Gastrocnemius medialis (tissue), 4 donors: ENCODE results near the gene TAOK1.

Source experiments
- POLR2A ChIP-seq, 2 donors: fragments of 450-650 bp; IDR thresholded peaks; one replicate each; pipeline ENCODE4 v1.6.1; 2017; ENCODE audit warnings: antibody characterized with exemption in 2 of 2, mild to moderate bottlenecking in 2 of 2, moderate library complexity in 2 of 2
- TF ChIP-seq, protein P1 (sequence below), 5 experiments: fragments of 450-650 bp in 3 of 5; fragments of 200-600 bp in 2 of 5; sonication (generic) in 2 of 5; IDR thresholded peaks in 4 of 5; conservative IDR thresholded peaks in 1 of 5; 1 replicate in 4 of 5; 2 replicates in 1 of 5; pipeline ENCODE4 v1.5.1; 2016 to 2019; ENCODE audit warnings: antibody characterized with exemption in 5 of 5, mild to moderate bottlenecking in 3 of 5, moderate library complexity in 3 of 5

DNA sequence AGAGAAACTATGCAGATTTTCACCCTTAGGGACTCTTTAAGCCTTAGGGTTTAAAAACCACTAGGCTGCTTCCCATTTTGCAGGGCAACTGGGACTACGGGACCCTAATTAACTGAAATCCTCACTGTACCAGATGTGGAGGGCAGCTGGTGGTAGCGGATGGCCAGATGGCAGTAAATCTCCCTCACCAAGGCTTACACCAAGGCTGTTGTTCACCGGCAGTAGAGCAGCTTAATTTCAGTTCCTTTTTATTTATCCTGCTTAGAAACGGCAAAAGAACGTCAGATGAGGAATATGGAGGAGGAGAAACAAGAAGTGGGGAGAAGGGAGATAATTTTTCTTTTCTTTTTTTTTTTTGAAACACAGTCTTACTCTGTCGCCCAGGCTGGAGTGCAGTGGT is 170.2 kb downstream of the TAOK1 start:
- TF ChIP-seq, protein P1, sequence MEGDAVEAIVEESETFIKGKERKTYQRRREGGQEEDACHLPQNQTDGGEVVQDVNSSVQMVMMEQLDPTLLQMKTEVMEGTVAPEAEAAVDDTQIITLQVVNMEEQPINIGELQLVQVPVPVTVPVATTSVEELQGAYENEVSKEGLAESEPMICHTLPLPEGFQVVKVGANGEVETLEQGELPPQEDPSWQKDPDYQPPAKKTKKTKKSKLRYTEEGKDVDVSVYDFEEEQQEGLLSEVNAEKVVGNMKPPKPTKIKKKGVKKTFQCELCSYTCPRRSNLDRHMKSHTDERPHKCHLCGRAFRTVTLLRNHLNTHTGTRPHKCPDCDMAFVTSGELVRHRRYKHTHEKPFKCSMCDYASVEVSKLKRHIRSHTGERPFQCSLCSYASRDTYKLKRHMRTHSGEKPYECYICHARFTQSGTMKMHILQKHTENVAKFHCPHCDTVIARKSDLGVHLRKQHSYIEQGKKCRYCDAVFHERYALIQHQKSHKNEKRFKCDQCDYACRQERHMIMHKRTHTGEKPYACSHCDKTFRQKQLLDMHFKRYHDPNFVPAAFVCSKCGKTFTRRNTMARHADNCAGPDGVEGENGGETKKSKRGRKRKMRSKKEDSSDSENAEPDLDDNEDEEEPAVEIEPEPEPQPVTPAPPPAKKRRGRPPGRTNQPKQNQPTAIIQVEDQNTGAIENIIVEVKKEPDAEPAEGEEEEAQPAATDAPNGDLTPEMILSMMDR (IDR thresholded peaks at IDR 0.05 in 4 of 5, conservative IDR thresholded peaks at IDR 0.05 in 1 of 5): no peak
- TF ChIP-seq POLR2A (IDR thresholded peaks at IDR 0.05): no peak
